Measurements from ENCODE around the gene AEBP1.
A peak's percentile ranks its signal among the peaks of the same experiment; 100 is the strongest.

AEBP1 gene

GRCh38 chr7:44080686-44081265 lies 23.4 kb upstream of the AEBP1 start:
- Histone ChIP-seq H3K9ac (ENCODE audit: low read depth, low read length) (peak overlapping the region; percentile 75), H2AFZ (ENCODE audit: low read depth, low read length) (no peak overlapping the region), H3K9me3 (ENCODE audit: insufficient read depth, low read length, severe bottlenecking) (no peaks in the 10 kb centered on the region)

GRCh38 chr7:44081266-44081748 lies 22.8 kb upstream of the AEBP1 start:
- Histone ChIP-seq H3K27ac (ENCODE audit: low read length) (peak overlapping the region; percentile 69), H3K9ac (ENCODE audit: low read depth, low read length) (peak overlapping the region; percentile 75)
- no peak for ATAC-seq (ENCODE audit: insufficient read depth, low read depth)

More at GRCh38 chr7:44080686-44081265, 23.4 kb upstream of the AEBP1 start:
- H3K27me3 ChIP-seq (ENCODE audit: insufficient read depth, low read length, poor library complexity) = no peaks in the 10 kb centered on the region
- peaks cover 11% of the 10 kb centered on the region; the same call in 1 of the 2 replicates for H4K20me1 ChIP-seq (ENCODE audit: insufficient read depth, low read length)
- H3K4me2 ChIP-seq (ENCODE audit: insufficient read depth, low read length) = peak overlapping the region; percentile 59
- TF ChIP-seq EZH2 (IDR thresholded peaks at IDR 0.05; ENCODE audit: borderline replicate concordance, low read depth, low read length, severe bottlenecking) = no peak
- no peak for TF ChIP-seq CTCF (IDR thresholded peaks at IDR 0.05; ENCODE audit: borderline replicate concordance, extremely low read depth, low read length, poor library complexity, severe bottlenecking)
- DNase-seq = no peak
- H3K27ac ChIP-seq (ENCODE audit: low read length) = peak overlapping the region; percentile 69
- peak overlapping the region in 1 of 2 experiments; percentile 64; a peak in 2 of 4 replicates for H3K4me3 ChIP-seq (ENCODE audit: low read depth in 1 of 2, low read length in 2 of 2)
- peaks cover 58% of the 10 kb centered on the region for H3K4me1 ChIP-seq (ENCODE audit: insufficient read depth, low read length)
- peaks cover 33% of the 10 kb centered on the region for H3K79me2 ChIP-seq (ENCODE audit: insufficient read depth, low read length)
- ATAC-seq (ENCODE audit: insufficient read depth, low read depth) = no peak
- peaks cover 56% of the 10 kb centered on the region for H3K36me3 ChIP-seq (ENCODE audit: insufficient read depth, low read length)

GRCh38 chr7:44082541-44083207 lies 21.5 kb upstream of the AEBP1 start:
- Histone ChIP-seq H3K4me2 (ENCODE audit: insufficient read depth, low read length) (peak overlapping the region; percentile 77), H3K27ac (ENCODE audit: low read length) (peak overlapping the region; percentile 93), H2AFZ (ENCODE audit: low read depth, low read length) (peak overlapping the region; percentile 77), H3K9ac (ENCODE audit: low read depth, low read length) (peak overlapping the region; percentile 81), H3K27me3 (ENCODE audit: insufficient read depth, low read length, poor library complexity) (no peaks in the 10 kb centered on the region), H4K20me1 (ENCODE audit: insufficient read depth, low read length) (peaks cover 11% of the 10 kb centered on the region; the same call in 1 of the 2 replicates), H3K36me3 (ENCODE audit: insufficient read depth, low read length) (peaks cover 37% of the 10 kb centered on the region), H3K9me3 (ENCODE audit: insufficient read depth, low read length, severe bottlenecking) (no peaks in the 10 kb centered on the region), H3K4me3 (ENCODE audit: low read depth in 1 of 2, low read length in 2 of 2) (peak overlapping the region; percentile 27 to 65; a peak in 3 of 4 replicates), H3K79me2 (ENCODE audit: insufficient read depth, low read length) (peaks cover 33% of the 10 kb centered on the region), H3K4me1 (ENCODE audit: insufficient read depth, low read length) (peaks cover 55% of the 10 kb centered on the region)
- peak; percentile 99 for DNase-seq
- peak; percentile 90 for ATAC-seq (ENCODE audit: insufficient read depth, low read depth)
- TF ChIP-seq CTCF (IDR thresholded peaks at IDR 0.05; ENCODE audit: borderline replicate concordance, extremely low read depth, low read length, poor library complexity, severe bottlenecking) (no peak), EZH2 (IDR thresholded peaks at IDR 0.05; ENCODE audit: borderline replicate concordance, low read depth, low read length, severe bottlenecking) (no peak)

More at GRCh38 chr7:44081266-44081748, 22.8 kb upstream of the AEBP1 start:
- Histone ChIP-seq H3K27me3 (ENCODE audit: insufficient read depth, low read length, poor library complexity) (no peaks in the 10 kb centered on the region), H3K36me3 (ENCODE audit: insufficient read depth, low read length) (peaks cover 51% of the 10 kb centered on the region), H3K79me2 (ENCODE audit: insufficient read depth, low read length) (peaks cover 33% of the 10 kb centered on the region), H4K20me1 (ENCODE audit: insufficient read depth, low read length) (peaks cover 11% of the 10 kb centered on the region; the same call in 1 of the 2 replicates), H3K9me3 (ENCODE audit: insufficient read depth, low read length, severe bottlenecking) (no peaks in the 10 kb centered on the region), H3K4me2 (ENCODE audit: insufficient read depth, low read length) (peak overlapping the region; percentile 59), H3K4me3 (ENCODE audit: low read depth in 1 of 2, low read length in 2 of 2) (peak overlapping the region; percentile 47 to 64; a peak in 3 of 4 replicates), H2AFZ (ENCODE audit: low read depth, low read length) (no peak overlapping the region), H3K4me1 (ENCODE audit: insufficient read depth, low read length) (peaks cover 58% of the 10 kb centered on the region)
- no peak for TF ChIP-seq CTCF (IDR thresholded peaks at IDR 0.05; ENCODE audit: borderline replicate concordance, extremely low read depth, low read length, poor library complexity, severe bottlenecking)
- TF ChIP-seq EZH2 (IDR thresholded peaks at IDR 0.05; ENCODE audit: borderline replicate concordance, low read depth, low read length, severe bottlenecking) = no peak
- no peak for DNase-seq

All from DND-41 (cell line).